ENCODE results near the gene SMS.
"Not testable (repeated sequence)": the region's sequence is repeated elsewhere in the genome, so short reads cannot be mapped to it uniquely, and the experiment has no call there.

SMS gene

DNA sequence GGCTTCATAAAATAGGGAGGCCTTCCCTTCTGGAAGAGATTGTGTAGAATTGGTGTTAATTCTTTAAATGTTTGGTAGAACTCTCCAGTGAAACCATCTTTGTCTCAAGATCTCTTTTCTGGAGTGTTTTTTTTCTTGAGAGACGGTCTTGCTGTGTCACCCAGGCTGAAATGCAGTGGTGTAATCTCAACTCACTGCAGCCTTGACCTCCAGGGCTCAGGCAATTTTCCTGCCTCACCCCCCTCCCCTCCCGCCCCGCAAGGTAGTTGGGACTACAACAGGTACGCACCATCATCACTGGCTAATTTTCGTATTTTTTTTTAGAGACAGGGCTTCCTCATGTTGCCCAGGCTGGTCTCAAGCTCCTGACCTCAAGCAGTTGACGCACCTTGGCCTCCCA is 12.1 kb downstream of the SMS start:
- Histone ChIP-seq H3K9me2 (replicated peaks; ENCODE audit: insufficient read depth, low read length) (no peaks in the 10 kb centered on the region), H3K36me3 (replicated peaks; ENCODE audit: insufficient read depth, low read length) (no peaks in the 10 kb centered on the region), H3K9ac (ENCODE audit: low read length) (no peak overlapping the region), H3K4me3 (ENCODE audit: low read length) (no peak overlapping the region), H3K4me2 (ENCODE audit: low read depth, low read length) (no peak overlapping the region), H3K4me1 (ENCODE audit: low read length) (no peaks in the 10 kb centered on the region), H2AFZ (ENCODE audit: low read length) (no peak overlapping the region), H3K27me3 (replicated peaks; ENCODE audit: insufficient read depth, low read length) (no peaks in the 10 kb centered on the region), H3K9me3 (replicated peaks; ENCODE audit: insufficient read depth, low read length) (no peaks in the 10 kb centered on the region), H3F3A (ENCODE audit: insufficient read depth, low read length) (no peaks in the 10 kb centered on the region), H4K20me1 (ENCODE audit: insufficient read depth, low read length) (no peaks in the 10 kb centered on the region), H3K27ac (ENCODE audit: low read length) (no peak overlapping the region), H3K79me2 (ENCODE audit: low read length) (peaks cover 65% of the 10 kb centered on the region)
- DNase-seq: no peak
- TF ChIP-seq, protein P1, sequence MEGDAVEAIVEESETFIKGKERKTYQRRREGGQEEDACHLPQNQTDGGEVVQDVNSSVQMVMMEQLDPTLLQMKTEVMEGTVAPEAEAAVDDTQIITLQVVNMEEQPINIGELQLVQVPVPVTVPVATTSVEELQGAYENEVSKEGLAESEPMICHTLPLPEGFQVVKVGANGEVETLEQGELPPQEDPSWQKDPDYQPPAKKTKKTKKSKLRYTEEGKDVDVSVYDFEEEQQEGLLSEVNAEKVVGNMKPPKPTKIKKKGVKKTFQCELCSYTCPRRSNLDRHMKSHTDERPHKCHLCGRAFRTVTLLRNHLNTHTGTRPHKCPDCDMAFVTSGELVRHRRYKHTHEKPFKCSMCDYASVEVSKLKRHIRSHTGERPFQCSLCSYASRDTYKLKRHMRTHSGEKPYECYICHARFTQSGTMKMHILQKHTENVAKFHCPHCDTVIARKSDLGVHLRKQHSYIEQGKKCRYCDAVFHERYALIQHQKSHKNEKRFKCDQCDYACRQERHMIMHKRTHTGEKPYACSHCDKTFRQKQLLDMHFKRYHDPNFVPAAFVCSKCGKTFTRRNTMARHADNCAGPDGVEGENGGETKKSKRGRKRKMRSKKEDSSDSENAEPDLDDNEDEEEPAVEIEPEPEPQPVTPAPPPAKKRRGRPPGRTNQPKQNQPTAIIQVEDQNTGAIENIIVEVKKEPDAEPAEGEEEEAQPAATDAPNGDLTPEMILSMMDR (IDR thresholded peaks at IDR 0.05; ENCODE audit: low read length): no peak
- no peak for TF ChIP-seq EZH2 (optimal IDR thresholded peaks at IDR 0.05; ENCODE audit: low read depth, low read length)
- TF ChIP-seq EZH2phosphoT487 (IDR thresholded peaks at IDR 0.05; ENCODE audit: low read length): no peak

DNA sequence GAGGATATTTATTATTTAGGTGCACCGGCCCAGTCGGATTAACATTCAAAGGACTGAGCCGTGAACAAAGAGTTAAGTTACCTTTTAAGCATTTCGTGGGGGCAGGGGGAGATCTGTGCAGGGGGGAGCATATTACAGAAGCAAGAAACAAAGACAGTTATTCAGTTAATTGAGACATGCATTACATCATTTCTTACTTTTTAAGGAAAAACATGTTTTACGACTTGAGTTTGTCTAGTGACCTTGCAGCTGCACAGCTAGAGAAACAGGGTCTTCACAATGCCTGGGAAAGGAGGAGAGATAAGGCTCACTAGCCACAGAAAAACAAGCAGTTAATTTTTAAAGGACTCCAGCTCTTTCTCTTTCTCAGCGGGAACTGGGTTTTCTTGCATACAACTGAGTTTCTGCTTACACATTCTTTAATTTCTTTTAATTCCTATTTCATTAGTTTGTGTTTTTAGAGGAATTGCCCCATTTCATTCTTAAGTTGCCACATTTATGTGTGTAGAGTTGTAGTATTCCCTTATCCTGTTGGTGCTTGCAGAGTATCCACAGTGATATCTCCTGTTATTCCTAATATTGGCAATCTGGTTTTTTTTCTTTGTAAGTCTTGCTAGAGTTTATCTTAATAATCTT is 12.8 kb downstream of the SMS start:
- H2AFZ ChIP-seq (ENCODE audit: low read length); H3K27ac ChIP-seq (ENCODE audit: low read length); H3K9me3 ChIP-seq (replicated peaks; ENCODE audit: insufficient read depth, low read length); DNase-seq; H3K9ac ChIP-seq (ENCODE audit: low read length); H3K36me3 ChIP-seq (replicated peaks; ENCODE audit: insufficient read depth, low read length); H3K9me2 ChIP-seq (replicated peaks; ENCODE audit: insufficient read depth, low read length); H3K4me2 ChIP-seq (ENCODE audit: low read depth, low read length); H3K27me3 ChIP-seq (replicated peaks; ENCODE audit: insufficient read depth, low read length); H3K4me3 ChIP-seq (ENCODE audit: low read length); H3F3A ChIP-seq (ENCODE audit: insufficient read depth, low read length); H3K4me1 ChIP-seq (ENCODE audit: low read length); H4K20me1 ChIP-seq (ENCODE audit: insufficient read depth, low read length): not testable (repeated sequence)
- H3K79me2 ChIP-seq (ENCODE audit: low read length): peaks cover 67% of the 10 kb centered on the region

DNA sequence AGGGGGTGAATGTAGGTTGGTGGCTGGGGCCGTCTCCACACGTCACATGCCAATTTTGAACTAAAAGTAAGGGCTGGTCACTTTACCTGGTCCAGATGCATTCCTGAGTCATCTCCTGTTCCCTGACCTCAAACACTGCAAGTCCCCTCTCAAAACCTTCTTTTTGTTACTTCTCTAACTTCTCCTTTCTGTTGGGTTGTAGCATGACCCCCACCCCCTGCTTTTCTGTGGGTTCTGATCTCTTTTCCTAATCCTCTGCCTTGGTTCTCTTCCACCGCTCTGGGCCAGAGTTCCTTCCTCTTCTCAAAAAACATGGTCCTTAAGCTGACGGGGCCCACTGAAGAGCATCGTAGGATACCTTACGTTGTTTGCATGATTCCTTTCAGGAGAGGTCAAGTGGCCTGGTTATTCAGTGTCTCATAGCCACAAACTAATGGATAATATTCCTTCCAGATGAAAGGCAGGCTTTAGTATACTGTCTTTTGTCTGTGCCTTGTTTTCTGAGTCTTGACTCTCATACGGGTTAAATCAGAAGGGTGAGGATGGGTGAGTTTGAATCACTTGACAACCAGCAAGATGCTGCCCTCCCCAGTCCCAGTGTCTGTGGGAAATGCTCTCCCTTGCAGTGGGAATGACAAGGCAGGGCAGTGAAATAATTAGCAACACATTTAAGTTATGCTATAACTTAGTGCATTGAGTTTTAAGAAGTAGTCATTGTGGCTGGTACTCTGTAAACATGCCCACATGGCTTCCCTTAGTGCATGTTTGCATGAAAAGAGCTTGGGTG is 15.1 kb downstream of the SMS start:
- no peaks in the 10 kb centered on the region for H3K9me2 ChIP-seq (replicated peaks; ENCODE audit: insufficient read depth, low read length)
- H3K27me3 ChIP-seq (replicated peaks; ENCODE audit: insufficient read depth, low read length): no peaks in the 10 kb centered on the region
- H3K4me2 ChIP-seq (ENCODE audit: low read depth, low read length): no peak overlapping the region
- H3F3A ChIP-seq (ENCODE audit: insufficient read depth, low read length): no peaks in the 10 kb centered on the region
- H3K79me2 ChIP-seq (ENCODE audit: low read length): peaks cover 67% of the 10 kb centered on the region
- no peak for TF ChIP-seq EZH2phosphoT487 (IDR thresholded peaks at IDR 0.05; ENCODE audit: low read length)
- no peak for TF ChIP-seq EZH2 (optimal IDR thresholded peaks at IDR 0.05; ENCODE audit: low read depth, low read length)
- TF ChIP-seq, protein P1 (IDR thresholded peaks at IDR 0.05; ENCODE audit: low read length): no peak
- no peaks in the 10 kb centered on the region for H3K9me3 ChIP-seq (replicated peaks; ENCODE audit: insufficient read depth, low read length)
- H3K4me3 ChIP-seq (ENCODE audit: low read length): no peak overlapping the region
- no peaks in the 10 kb centered on the region for H3K4me1 ChIP-seq (ENCODE audit: low read length)
- DNase-seq: no peak
- H2AFZ ChIP-seq (ENCODE audit: low read length): no peak overlapping the region
- no peaks in the 10 kb centered on the region for H4K20me1 ChIP-seq (ENCODE audit: insufficient read depth, low read length)
- H3K27ac ChIP-seq (ENCODE audit: low read length): no peak overlapping the region
- no peaks in the 10 kb centered on the region for H3K36me3 ChIP-seq (replicated peaks; ENCODE audit: insufficient read depth, low read length)
- H3K9ac ChIP-seq (ENCODE audit: low read length): no peak overlapping the region

DNA sequence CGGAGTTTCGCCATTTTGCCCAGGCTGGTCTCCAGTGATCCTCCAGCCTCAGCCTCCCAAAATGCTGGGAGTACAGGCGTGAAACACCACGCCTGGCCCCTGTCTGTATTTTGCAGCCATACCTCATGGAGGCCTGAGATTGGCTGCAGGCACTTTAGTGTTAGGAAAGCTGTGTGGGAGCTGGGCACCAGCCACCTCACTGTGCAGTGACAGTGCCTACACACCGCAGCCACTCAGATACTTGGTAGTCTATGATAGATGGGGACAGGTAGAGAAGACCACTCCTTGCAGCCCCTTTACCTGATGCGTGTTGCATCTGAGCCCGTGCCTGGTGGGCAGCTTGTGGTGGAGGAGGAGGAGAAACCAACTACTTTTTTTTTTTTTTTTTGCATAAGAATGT is 16.3 kb downstream of the SMS start:
- Histone ChIP-seq H2AFZ (ENCODE audit: low read length) (no peak overlapping the region), H3K4me1 (ENCODE audit: low read length) (no peaks in the 10 kb centered on the region), H3K9me2 (replicated peaks; ENCODE audit: insufficient read depth, low read length) (no peaks in the 10 kb centered on the region), H3K36me3 (replicated peaks; ENCODE audit: insufficient read depth, low read length) (no peaks in the 10 kb centered on the region), H3K27me3 (replicated peaks; ENCODE audit: insufficient read depth, low read length) (no peaks in the 10 kb centered on the region), H3K4me2 (ENCODE audit: low read depth, low read length) (no peak overlapping the region), H3K9ac (ENCODE audit: low read length) (no peak overlapping the region), H3K9me3 (replicated peaks; ENCODE audit: insufficient read depth, low read length) (no peaks in the 10 kb centered on the region), H3K79me2 (ENCODE audit: low read length) (peaks cover 73% of the 10 kb centered on the region), H4K20me1 (ENCODE audit: insufficient read depth, low read length) (no peaks in the 10 kb centered on the region), H3F3A (ENCODE audit: insufficient read depth, low read length) (no peaks in the 10 kb centered on the region), H3K4me3 (ENCODE audit: low read length) (no peak overlapping the region), H3K27ac (ENCODE audit: low read length) (no peak overlapping the region)
- TF ChIP-seq EZH2phosphoT487 (IDR thresholded peaks at IDR 0.05; ENCODE audit: low read length) (no peak), EZH2 (optimal IDR thresholded peaks at IDR 0.05; ENCODE audit: low read depth, low read length) (no peak)
- TF ChIP-seq, protein P1 (IDR thresholded peaks at IDR 0.05; ENCODE audit: low read length): no peak
- no peak for DNase-seq
